ENCODE data around the gene CCNL2. TPM values are rescaled to one million over a fixed set of nuclear protein-coding genes. Genes with fewer than 3 reads are reported as not detected.

CCNL2 gene
- total and polyA plus RNA-seq, 2 experiments from 2014 or later, result 115 to 146 TPM

DNA sequence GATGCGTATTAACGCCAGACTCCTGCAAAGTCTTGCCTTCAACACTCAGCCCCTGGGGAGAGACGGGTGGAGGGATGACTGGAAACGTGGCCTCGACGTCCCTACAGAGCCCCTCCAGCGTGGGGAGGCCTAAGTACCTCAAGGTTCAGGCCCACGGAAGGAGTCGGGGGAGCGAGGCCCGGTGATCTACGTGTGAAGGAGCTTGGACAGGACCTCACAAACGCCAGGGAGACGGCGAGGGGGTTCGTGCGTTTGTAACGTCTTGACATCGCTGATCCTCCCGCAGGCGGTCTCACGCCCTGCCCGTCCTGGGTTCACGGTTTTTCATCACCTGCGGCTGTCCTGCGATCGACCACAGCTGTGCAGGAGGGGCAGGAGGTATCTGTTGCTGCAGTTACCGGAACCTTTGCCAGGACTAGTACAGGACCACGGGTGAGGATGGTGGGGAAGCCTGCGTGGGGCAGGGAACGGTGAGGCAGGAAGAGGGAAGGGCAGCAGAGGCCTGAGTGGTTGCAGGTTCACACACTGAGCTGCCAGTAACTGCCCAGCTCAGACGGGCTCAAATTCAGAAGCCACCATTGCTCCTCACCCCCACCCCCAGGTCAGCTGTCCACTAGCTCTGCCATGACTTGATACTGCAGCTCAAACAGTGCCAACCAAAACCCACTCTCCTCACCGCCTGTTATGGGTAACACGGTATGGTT lies 889 bp upstream of the CCNL2 start:
- peak overlapping the region; percentile 95 for H3K4me2 ChIP-seq
- Mint-ChIP-seq H3K4me3 (peak overlapping the region; percentile 96), H3K36me3 (ENCODE audit: low read depth) (peaks cover 80% of the 10 kb centered on the region), H3K4me1 (peaks cover 32% of the 10 kb centered on the region), H3K9me3 (no peaks in the 10 kb centered on the region; the same call in 2 of the 3 replicates), H3K27me3 (ENCODE audit: insufficient read depth, low read depth, poor library complexity) (peaks cover 25% of the 10 kb centered on the region), H3K27ac (peak overlapping the region; percentile 85)
- H3K27ac ChIP-seq (ENCODE audit: low read depth), result peak overlapping the region; percentile 87; the same call in 1 of the 2 replicates
- H3K27me3 ChIP-seq (ENCODE audit: insufficient read depth), result no peaks in the 10 kb centered on the region
- ATAC-seq (peak; percentile 5), DNase-seq (ENCODE audit: low spot score) (peak; percentile 44)
- peaks cover 14% of the 10 kb centered on the region; the same call in 1 of the 2 replicates for H3K4me1 ChIP-seq (ENCODE audit: insufficient read depth)
- peaks cover 34% of the 10 kb centered on the region for H4K20me1 ChIP-seq (replicated peaks; ENCODE audit: insufficient read depth)
- no peak for TF ChIP-seq CREB1 (CRISPR knock-in tag; IDR thresholded peaks at IDR 0.05; ENCODE audit: low read depth)
- no peak for TF ChIP-seq EZH2phosphoT487 (IDR thresholded peaks at IDR 0.05; ENCODE audit: unreplicated experiment)
- TF ChIP-seq ZNF331 (CRISPR knock-in tag; IDR thresholded peaks at IDR 0.05; ENCODE audit: low read depth), result no peak
- peaks cover 66% of the 10 kb centered on the region for H3F3A ChIP-seq (replicated peaks; ENCODE audit: low read depth)
- no peak overlapping the region for H2AFZ ChIP-seq
- H3K36me3 ChIP-seq (ENCODE audit: insufficient read depth), result peaks cover 51% of the 10 kb centered on the region
- no peaks in the 10 kb centered on the region for H3K9me2 ChIP-seq (ENCODE audit: insufficient read depth)
- peak overlapping the region; percentile 97 for H3K4me3 ChIP-seq
- H3K79me2 ChIP-seq (replicated peaks; ENCODE audit: insufficient read depth), result peaks cover 54% of the 10 kb centered on the region

DNA sequence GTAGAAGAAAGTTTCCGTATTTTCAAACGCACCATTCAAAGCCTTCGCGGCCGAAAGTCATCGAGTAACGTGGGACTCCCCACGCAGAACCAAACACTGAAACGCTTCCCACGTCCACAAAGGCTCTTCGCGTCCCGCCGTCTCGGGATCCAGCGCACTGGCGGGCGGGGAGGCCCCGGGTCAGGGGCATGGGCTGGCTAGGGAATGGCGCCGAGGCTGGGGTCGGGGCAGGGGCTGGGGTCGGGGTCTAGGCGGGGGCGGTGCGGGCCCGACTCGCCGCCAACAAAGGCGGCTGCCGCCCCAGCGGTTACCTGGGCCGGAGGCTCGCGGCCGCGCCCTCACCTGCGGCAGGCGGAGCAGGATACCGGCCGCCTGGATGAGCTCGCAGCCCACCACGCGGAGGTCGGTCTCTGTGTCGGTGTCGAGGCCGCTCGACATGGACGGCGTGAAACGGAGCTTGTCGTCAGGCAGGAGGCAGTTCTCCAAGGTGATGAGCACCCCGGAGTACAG lies 403 bp downstream of the CCNL2 start:
- no peaks in the 10 kb centered on the region for H3K27me3 ChIP-seq (ENCODE audit: insufficient read depth)
- H3K4me3 ChIP-seq, result peak overlapping the region; percentile 97
- no peak for TF ChIP-seq ZNF331 (CRISPR knock-in tag; IDR thresholded peaks at IDR 0.05; ENCODE audit: low read depth)
- H3K9me2 ChIP-seq (ENCODE audit: insufficient read depth), result no peaks in the 10 kb centered on the region
- peak overlapping the region; percentile 66; the same call in 1 of the 2 replicates for H3K27ac ChIP-seq (ENCODE audit: low read depth)
- peak overlapping the region; percentile 96 for H3K4me3 Mint-ChIP-seq
- H3K36me3 ChIP-seq (ENCODE audit: insufficient read depth), result peaks cover 50% of the 10 kb centered on the region
- peaks cover 41% of the 10 kb centered on the region for H4K20me1 ChIP-seq (replicated peaks; ENCODE audit: insufficient read depth)
- H3K27me3 Mint-ChIP-seq (ENCODE audit: insufficient read depth, low read depth, poor library complexity), result peaks cover 24% of the 10 kb centered on the region
- no peak overlapping the region for H2AFZ ChIP-seq
- peaks cover 58% of the 10 kb centered on the region for H3F3A ChIP-seq (replicated peaks; ENCODE audit: low read depth)
- H3K4me2 ChIP-seq, result peak overlapping the region; percentile 96
- H3K36me3 Mint-ChIP-seq (ENCODE audit: low read depth), result peaks cover 80% of the 10 kb centered on the region
- ATAC-seq (peak; percentile 8), DNase-seq (ENCODE audit: low spot score) (no peak)
- peaks cover 14% of the 10 kb centered on the region; the same call in 1 of the 2 replicates for H3K4me1 ChIP-seq (ENCODE audit: insufficient read depth)
- peak overlapping the region; percentile 81 for H3K27ac Mint-ChIP-seq
- peaks cover 32% of the 10 kb centered on the region for H3K4me1 Mint-ChIP-seq
- H3K79me2 ChIP-seq (replicated peaks; ENCODE audit: insufficient read depth), result peaks cover 63% of the 10 kb centered on the region
- no peaks in the 10 kb centered on the region; the same call in 2 of the 3 replicates for H3K9me3 Mint-ChIP-seq

- Histone ChIP-seq H3K4me3 (peak overlapping the region; percentile 97), H2AFZ (no peak overlapping the region), H3K9me2 (ENCODE audit: insufficient read depth) (no peaks in the 10 kb centered on the region), H3K79me2 (replicated peaks; ENCODE audit: insufficient read depth) (peaks cover 70% of the 10 kb centered on the region), H3F3A (replicated peaks; ENCODE audit: low read depth) (peaks cover 59% of the 10 kb centered on the region), H3K27me3 (ENCODE audit: insufficient read depth) (no peaks in the 10 kb centered on the region), H3K36me3 (ENCODE audit: insufficient read depth) (peaks cover 50% of the 10 kb centered on the region), H4K20me1 (replicated peaks; ENCODE audit: insufficient read depth) (peaks cover 40% of the 10 kb centered on the region), H3K27ac (ENCODE audit: low read depth) (no peak overlapping the region), H3K4me2 (peak overlapping the region; percentile 96), H3K4me1 (ENCODE audit: insufficient read depth) (peaks cover 14% of the 10 kb centered on the region; the same call in 1 of the 2 replicates)
- DNase-seq (ENCODE audit: low spot score) (no peak), ATAC-seq (no peak)
- Mint-ChIP-seq H3K36me3 (ENCODE audit: low read depth) (peaks cover 80% of the 10 kb centered on the region), H3K27ac (peak overlapping the region; percentile 81), H3K27me3 (ENCODE audit: insufficient read depth, low read depth, poor library complexity) (peaks cover 23% of the 10 kb centered on the region), H3K9me3 (no peaks in the 10 kb centered on the region; the same call in 2 of the 3 replicates), H3K4me1 (peaks cover 29% of the 10 kb centered on the region), H3K4me3 (peak overlapping the region; percentile 96)
- TF ChIP-seq, protein P1, sequence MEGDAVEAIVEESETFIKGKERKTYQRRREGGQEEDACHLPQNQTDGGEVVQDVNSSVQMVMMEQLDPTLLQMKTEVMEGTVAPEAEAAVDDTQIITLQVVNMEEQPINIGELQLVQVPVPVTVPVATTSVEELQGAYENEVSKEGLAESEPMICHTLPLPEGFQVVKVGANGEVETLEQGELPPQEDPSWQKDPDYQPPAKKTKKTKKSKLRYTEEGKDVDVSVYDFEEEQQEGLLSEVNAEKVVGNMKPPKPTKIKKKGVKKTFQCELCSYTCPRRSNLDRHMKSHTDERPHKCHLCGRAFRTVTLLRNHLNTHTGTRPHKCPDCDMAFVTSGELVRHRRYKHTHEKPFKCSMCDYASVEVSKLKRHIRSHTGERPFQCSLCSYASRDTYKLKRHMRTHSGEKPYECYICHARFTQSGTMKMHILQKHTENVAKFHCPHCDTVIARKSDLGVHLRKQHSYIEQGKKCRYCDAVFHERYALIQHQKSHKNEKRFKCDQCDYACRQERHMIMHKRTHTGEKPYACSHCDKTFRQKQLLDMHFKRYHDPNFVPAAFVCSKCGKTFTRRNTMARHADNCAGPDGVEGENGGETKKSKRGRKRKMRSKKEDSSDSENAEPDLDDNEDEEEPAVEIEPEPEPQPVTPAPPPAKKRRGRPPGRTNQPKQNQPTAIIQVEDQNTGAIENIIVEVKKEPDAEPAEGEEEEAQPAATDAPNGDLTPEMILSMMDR (conservative IDR thresholded peaks at IDR 0.05; ENCODE audit: low read depth in 2 of 2), result no peak
- TF ChIP-seq STAT1 (IDR thresholded peaks at IDR 0.05; ENCODE audit: unreplicated experiment), result no peak
- no peak for TF ChIP-seq CREB1 (CRISPR knock-in tag; IDR thresholded peaks at IDR 0.05; ENCODE audit: low read depth)
- TF ChIP-seq JUNB (IDR thresholded peaks at IDR 0.05; ENCODE audit: unreplicated experiment), result no peak
- TF ChIP-seq EZH2phosphoT487 (IDR thresholded peaks at IDR 0.05; ENCODE audit: unreplicated experiment), result no peak
- TF ChIP-seq NANOG (IDR thresholded peaks at IDR 0.05; ENCODE audit: borderline replicate concordance), result no peak
- no peak for TF ChIP-seq REST (IDR thresholded peaks at IDR 0.05; ENCODE audit: unreplicated experiment)
- TF ChIP-seq, protein P2, sequence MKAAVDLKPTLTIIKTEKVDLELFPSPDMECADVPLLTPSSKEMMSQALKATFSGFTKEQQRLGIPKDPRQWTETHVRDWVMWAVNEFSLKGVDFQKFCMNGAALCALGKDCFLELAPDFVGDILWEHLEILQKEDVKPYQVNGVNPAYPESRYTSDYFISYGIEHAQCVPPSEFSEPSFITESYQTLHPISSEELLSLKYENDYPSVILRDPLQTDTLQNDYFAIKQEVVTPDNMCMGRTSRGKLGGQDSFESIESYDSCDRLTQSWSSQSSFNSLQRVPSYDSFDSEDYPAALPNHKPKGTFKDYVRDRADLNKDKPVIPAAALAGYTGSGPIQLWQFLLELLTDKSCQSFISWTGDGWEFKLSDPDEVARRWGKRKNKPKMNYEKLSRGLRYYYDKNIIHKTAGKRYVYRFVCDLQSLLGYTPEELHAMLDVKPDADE (IDR thresholded peaks at IDR 0.05), result no peak
These were observed 1.2 kb downstream of the CCNL2 start for GRCh38 chr1:1397839-1398523.
